Measurements from ENCODE around the gene C6orf89. TPM values are rescaled to one million over a fixed set of nuclear protein-coding genes. Genes with fewer than 3 reads are reported as not detected.

The C6orf89 gene
- polyA plus RNA-seq, 3 donors = 19.2 to 37.5 (median 29.2) TPM

DNA sequence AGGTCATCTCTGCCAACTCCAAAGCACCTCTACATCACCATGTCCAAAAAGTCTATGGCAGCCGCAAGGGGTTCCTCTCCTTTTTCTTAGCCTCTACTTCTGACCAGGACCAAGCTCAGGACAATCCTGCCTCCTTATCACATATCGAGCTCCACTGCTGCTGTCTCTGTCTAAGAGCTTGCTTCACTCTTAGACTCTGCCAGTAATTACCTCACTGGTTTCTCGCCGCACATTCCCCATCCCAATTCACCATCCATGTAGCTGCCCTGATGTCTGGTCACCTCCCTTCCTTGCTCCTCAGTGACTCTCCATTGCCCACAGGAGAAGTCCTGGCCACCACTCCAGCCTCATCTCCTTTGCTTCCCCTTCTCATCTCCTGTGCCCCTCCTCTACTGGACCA is 44.7 kb downstream of the C6orf89 start:
- H3K4me1 ChIP-seq (ENCODE audit: control insufficient read depth in 1 of 2, insufficient read depth in 2 of 2, low read length in 2 of 2) = no peaks in the 10 kb centered on the region
- H3K4me1 Mint-ChIP-seq = no peaks in the 10 kb centered on the region
- no peak overlapping the region for H3K9ac ChIP-seq (ENCODE audit: insufficient read depth, low read length, poor library complexity, severe bottlenecking)
- no peaks in the 10 kb centered on the region for H3K9me3 Mint-ChIP-seq
- no peak overlapping the region for H2AFZ ChIP-seq (ENCODE audit: insufficient read depth, low read depth, low read length, poor library complexity, severe bottlenecking)
- no peaks in the 10 kb centered on the region for H3K9me3 ChIP-seq (replicated peaks in 1 of 2; ENCODE audit: control insufficient read depth in 1 of 2, insufficient read depth in 1 of 2, low read length in 2 of 2)
- peaks cover 4 to 10% (median 8%) of the 10 kb centered on the region in 3 donors for H3K27me3 Mint-ChIP-seq (ENCODE audit: low read depth in 3 of 3)
- TF ChIP-seq, protein P1, sequence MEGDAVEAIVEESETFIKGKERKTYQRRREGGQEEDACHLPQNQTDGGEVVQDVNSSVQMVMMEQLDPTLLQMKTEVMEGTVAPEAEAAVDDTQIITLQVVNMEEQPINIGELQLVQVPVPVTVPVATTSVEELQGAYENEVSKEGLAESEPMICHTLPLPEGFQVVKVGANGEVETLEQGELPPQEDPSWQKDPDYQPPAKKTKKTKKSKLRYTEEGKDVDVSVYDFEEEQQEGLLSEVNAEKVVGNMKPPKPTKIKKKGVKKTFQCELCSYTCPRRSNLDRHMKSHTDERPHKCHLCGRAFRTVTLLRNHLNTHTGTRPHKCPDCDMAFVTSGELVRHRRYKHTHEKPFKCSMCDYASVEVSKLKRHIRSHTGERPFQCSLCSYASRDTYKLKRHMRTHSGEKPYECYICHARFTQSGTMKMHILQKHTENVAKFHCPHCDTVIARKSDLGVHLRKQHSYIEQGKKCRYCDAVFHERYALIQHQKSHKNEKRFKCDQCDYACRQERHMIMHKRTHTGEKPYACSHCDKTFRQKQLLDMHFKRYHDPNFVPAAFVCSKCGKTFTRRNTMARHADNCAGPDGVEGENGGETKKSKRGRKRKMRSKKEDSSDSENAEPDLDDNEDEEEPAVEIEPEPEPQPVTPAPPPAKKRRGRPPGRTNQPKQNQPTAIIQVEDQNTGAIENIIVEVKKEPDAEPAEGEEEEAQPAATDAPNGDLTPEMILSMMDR (IDR thresholded peaks at IDR 0.05) = no peak
- H3K27ac Mint-ChIP-seq = peak overlapping the region in 1 of 7 donors; percentile 24
- H3K4me3 ChIP-seq (replicated peaks in 1 of 3; ENCODE audit: low read depth in 2 of 3, low read length in 3 of 3) = no peak overlapping the region
- H3K4me3 Mint-ChIP-seq = no peak overlapping the region
- H3K79me2 ChIP-seq (ENCODE audit: insufficient read depth, low read length) = no peaks in the 10 kb centered on the region
- no peak overlapping the region for H3K27ac ChIP-seq (ENCODE audit: low read depth in 1 of 2, low read length in 2 of 2)
- DNase-seq = no peak
- H3K36me3 Mint-ChIP-seq = peaks cover 20 to 25% of the 10 kb centered on the region in 2 donors
- peaks cover 3 to 19% of the 10 kb centered on the region in 2 donors for H3K36me3 ChIP-seq (replicated peaks in 1 of 2; ENCODE audit: control insufficient read depth in 1 of 2, insufficient read depth in 2 of 2, low read length in 2 of 2)
- peaks cover 0 to 2% of the 10 kb centered on the region in 2 donors for H3K27me3 ChIP-seq (ENCODE audit: control insufficient read depth in 2 of 2, insufficient read depth in 2 of 2, low read length in 2 of 2)
- WGBS (ENCODE audit: insufficient coverage) = 98% methylated on average over 4 of the region's 4 CpGs
- no peaks in the 10 kb centered on the region for H4K20me1 ChIP-seq (ENCODE audit: insufficient read depth, low read length)
- no peak overlapping the region for H3K4me2 ChIP-seq (replicated peaks; ENCODE audit: extremely low read depth, low read length, poor library complexity, severe bottlenecking)
- intact Hi-C loops (cut with micrococcal nuclease) = no loop called here

DNA sequence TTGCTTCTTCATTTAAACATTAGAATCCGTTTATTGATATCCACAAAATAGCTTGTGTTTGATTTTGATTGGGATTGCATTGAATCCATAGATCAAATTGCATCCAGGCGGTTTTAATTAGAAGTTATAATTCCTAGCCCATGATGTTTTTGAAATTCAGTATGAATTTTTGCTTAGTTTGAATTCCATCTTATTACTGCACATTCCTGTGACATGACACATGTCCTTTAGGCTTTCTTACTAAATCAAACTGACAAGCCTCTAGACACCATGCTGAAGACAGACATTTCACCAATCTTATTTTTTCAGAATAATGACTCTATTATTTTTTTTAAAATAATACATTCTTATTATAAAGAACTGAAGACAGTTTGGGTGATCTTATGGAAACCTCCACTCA is 47.4 kb downstream of the C6orf89 start:
- Mint-ChIP-seq H3K4me3 (no peak overlapping the region), H3K4me1 (no peaks in the 10 kb centered on the region), H3K27ac (no peak overlapping the region), H3K27me3 (ENCODE audit: low read depth in 3 of 3) (peaks cover 7 to 15% (median 10%) of the 10 kb centered on the region in 3 donors), H3K9me3 (no peaks in the 10 kb centered on the region), H3K36me3 (peaks cover 0 to 7% of the 10 kb centered on the region in 2 donors)
- intact Hi-C loops (cut with micrococcal nuclease) = no loop called here
- H2AFZ ChIP-seq (ENCODE audit: insufficient read depth, low read depth, low read length, poor library complexity, severe bottlenecking) = no peak overlapping the region
- H3K9me3 ChIP-seq (replicated peaks in 1 of 2; ENCODE audit: control insufficient read depth in 1 of 2, insufficient read depth in 1 of 2, low read length in 2 of 2) = no peaks in the 10 kb centered on the region
- H4K20me1 ChIP-seq (ENCODE audit: insufficient read depth, low read length) = no peaks in the 10 kb centered on the region
- H3K4me2 ChIP-seq (replicated peaks; ENCODE audit: extremely low read depth, low read length, poor library complexity, severe bottlenecking) = no peak overlapping the region
- H3K79me2 ChIP-seq (ENCODE audit: insufficient read depth, low read length) = no peaks in the 10 kb centered on the region
- no peak overlapping the region for H3K9ac ChIP-seq (ENCODE audit: insufficient read depth, low read length, poor library complexity, severe bottlenecking)
- peaks cover 0 to 2% of the 10 kb centered on the region in 2 donors for H3K27me3 ChIP-seq (ENCODE audit: control insufficient read depth in 2 of 2, insufficient read depth in 2 of 2, low read length in 2 of 2)
- H3K4me3 ChIP-seq (replicated peaks in 1 of 3; ENCODE audit: low read depth in 2 of 3, low read length in 3 of 3) = no peak overlapping the region
- H3K27ac ChIP-seq (ENCODE audit: low read depth in 1 of 2, low read length in 2 of 2) = no peak overlapping the region
- no peak for DNase-seq
- WGBS (ENCODE audit: insufficient coverage) = no CpG with 5 or more reads among the region's 2 CpGs
- TF ChIP-seq, protein P1 (IDR thresholded peaks at IDR 0.05) = no peak
- H3K36me3 ChIP-seq (replicated peaks in 1 of 2; ENCODE audit: control insufficient read depth in 1 of 2, insufficient read depth in 2 of 2, low read length in 2 of 2) = no peaks in the 10 kb centered on the region
- no peaks in the 10 kb centered on the region for H3K4me1 ChIP-seq (ENCODE audit: control insufficient read depth in 1 of 2, insufficient read depth in 2 of 2, low read length in 2 of 2)

Data from CD14-positive monocyte (primary cell).